ENCODE measurements around the gene KAZN. TPM values are rescaled to one million over a fixed set of nuclear protein-coding genes. Genes with fewer than 3 reads are reported as not detected.

The KAZN gene
- polyA plus RNA-seq, 1 donor from 2014 or later = 20.6 TPM

GRCh38 chr1:14625996-14626395 lies 27.5 kb downstream of the KAZN start:
- no peaks in the 10 kb centered on the region for H3K9me2 ChIP-seq (ENCODE audit: insufficient read depth, low read length)
- peak overlapping the region; percentile 59 for H3K4me3 ChIP-seq (ENCODE audit: low read length)
- TF ChIP-seq EZH2 (IDR thresholded peaks at IDR 0.05; ENCODE audit: borderline replicate concordance, insufficient read depth, low read length, poor library complexity, severe bottlenecking) (no peak), MXI1 (conservative IDR thresholded peaks at IDR 0.05; ENCODE audit: poor library complexity, severe bottlenecking) (peak; percentile 40), POLR2AphosphoS5 (IDR thresholded peaks at IDR 0.05) (peak; percentile 74), SMC3 (conservative IDR thresholded peaks at IDR 0.05; ENCODE audit: poor library complexity) (peak; percentile 43), REST (IDR thresholded peaks at IDR 0.05; ENCODE audit: borderline replicate concordance) (no peak), EP300 (conservative IDR thresholded peaks at IDR 0.05; ENCODE audit: poor library complexity, severe bottlenecking) (peak; percentile 98), RAD21 (conservative IDR thresholded peaks at IDR 0.05) (peak; percentile 38)
- H3K36me3 ChIP-seq (ENCODE audit: insufficient read depth, low read length) = no peaks in the 10 kb centered on the region
- H3K4me2 ChIP-seq (ENCODE audit: low read length) = peak overlapping the region; percentile 75
- H4K20me1 ChIP-seq (ENCODE audit: insufficient read depth) = no peaks in the 10 kb centered on the region
- H3K9ac ChIP-seq (ENCODE audit: low read length) = peak overlapping the region; percentile 61
- H3K27me3 ChIP-seq (ENCODE audit: insufficient read depth, low read depth, low read length) = no peaks in the 10 kb centered on the region
- peaks cover 33% of the 10 kb centered on the region for H3K79me2 ChIP-seq (replicated peaks; ENCODE audit: insufficient read depth, low read length)
- peaks cover 3% of the 10 kb centered on the region for H3K9me3 ChIP-seq (ENCODE audit: low read length)
- H2AFZ ChIP-seq (ENCODE audit: low read depth, low read length) = no peak overlapping the region
- H3F3A ChIP-seq (ENCODE audit: insufficient read depth, low read length, poor library complexity, severe bottlenecking) = peaks cover 16% of the 10 kb centered on the region
- peak overlapping the region; percentile 92 for H3K27ac ChIP-seq (ENCODE audit: low read length)

GRCh38 chr1:14626869-14627607 lies 28.6 kb downstream of the KAZN start:
- Histone ChIP-seq H3K36me3 (ENCODE audit: insufficient read depth, low read length) (no peaks in the 10 kb centered on the region), H3K79me2 (replicated peaks; ENCODE audit: insufficient read depth, low read length) (peaks cover 36% of the 10 kb centered on the region), H2AFZ (ENCODE audit: low read depth, low read length) (no peak overlapping the region), H3K4me2 (ENCODE audit: low read length) (peak overlapping the region; percentile 75), H3K9ac (ENCODE audit: low read length) (peak overlapping the region; percentile 61), H3F3A (ENCODE audit: insufficient read depth, low read length, poor library complexity, severe bottlenecking) (peaks cover 16% of the 10 kb centered on the region), H3K9me2 (ENCODE audit: insufficient read depth, low read length) (no peaks in the 10 kb centered on the region), H3K4me3 (ENCODE audit: low read length) (peak overlapping the region; percentile 59), H3K27me3 (ENCODE audit: insufficient read depth, low read depth, low read length) (no peaks in the 10 kb centered on the region), H4K20me1 (ENCODE audit: insufficient read depth) (no peaks in the 10 kb centered on the region), H3K9me3 (ENCODE audit: low read length) (peaks cover 3% of the 10 kb centered on the region), H3K27ac (ENCODE audit: low read length) (peak overlapping the region; percentile 92)
- TF ChIP-seq CTCF (IDR thresholded peaks at IDR 0.05; ENCODE audit: poor library complexity, severe bottlenecking) (no peak), EZH2 (IDR thresholded peaks at IDR 0.05; ENCODE audit: borderline replicate concordance, insufficient read depth, low read length, poor library complexity, severe bottlenecking) (no peak), POLR2AphosphoS5 (IDR thresholded peaks at IDR 0.05) (no peak), RAD21 (conservative IDR thresholded peaks at IDR 0.05) (no peak), EP300 (conservative IDR thresholded peaks at IDR 0.05; ENCODE audit: poor library complexity, severe bottlenecking) (no peak), REST (IDR thresholded peaks at IDR 0.05; ENCODE audit: borderline replicate concordance) (no peak), MXI1 (conservative IDR thresholded peaks at IDR 0.05; ENCODE audit: poor library complexity, severe bottlenecking) (no peak), SMC3 (conservative IDR thresholded peaks at IDR 0.05; ENCODE audit: poor library complexity) (no peak), TAF1 (IDR thresholded peaks at IDR 0.05; ENCODE audit: low read depth) (no peak)
